GM19438 (cell line): ENCODE measurements around the gene FAM133A.

Experiments used
- ATAC-seq: cut with Tn5 transposase; IDR thresholded peaks from one replicate; pipeline ENCODE4 v1.9.1; 2021; ENCODE audit warnings: low read depth; ENCODE audit not compliant: unreplicated experiment

The FAM133A gene

DNA sequence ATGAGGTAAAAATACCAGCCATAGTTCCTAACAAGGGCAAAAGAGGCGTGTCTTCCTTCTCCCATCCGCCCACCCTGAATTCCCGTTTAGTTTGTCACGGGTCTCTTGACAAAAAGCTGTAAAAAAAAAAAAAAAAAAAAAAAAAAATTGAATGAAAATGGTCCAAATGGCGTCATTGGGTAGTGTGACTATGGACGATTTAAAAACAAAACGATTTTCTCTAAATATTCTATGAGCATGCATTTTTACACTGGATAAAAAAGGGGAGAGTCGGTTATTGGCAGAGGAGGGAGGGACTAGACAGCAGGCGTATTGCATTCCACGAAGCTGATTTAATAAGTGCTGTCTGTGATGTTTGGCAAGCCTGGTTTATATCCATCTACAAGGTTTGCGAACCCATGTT is at the start of gene FAM133A:
TSS of gene FAM133A (plus strand) at position 338 of the 403 bp plus-strand sequence. CDS start 35,214 bp downstream, outside the sequence.
- ATAC-seq, result no peak

DNA sequence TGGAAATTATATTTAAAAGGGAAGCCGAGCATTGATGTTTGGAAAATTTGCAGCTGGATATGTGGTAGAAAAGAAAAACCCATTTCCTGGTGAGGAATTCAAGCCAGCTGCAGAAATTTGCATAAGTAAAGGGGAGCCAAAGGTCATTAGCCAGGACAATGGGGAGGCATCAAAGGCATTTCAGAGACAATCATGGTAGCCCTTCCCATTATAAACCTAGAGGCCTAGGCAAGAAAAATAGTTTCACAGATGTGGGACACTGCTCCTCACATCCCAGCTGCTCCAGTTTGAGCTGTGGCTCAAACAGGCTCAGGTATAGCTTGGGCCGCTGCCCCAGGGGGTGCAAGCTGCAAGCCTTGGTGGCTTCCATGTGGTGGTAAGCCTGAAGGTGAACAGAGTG is 36.4 kb upstream of the FAM133A start:
- no peak for ATAC-seq

DNA sequence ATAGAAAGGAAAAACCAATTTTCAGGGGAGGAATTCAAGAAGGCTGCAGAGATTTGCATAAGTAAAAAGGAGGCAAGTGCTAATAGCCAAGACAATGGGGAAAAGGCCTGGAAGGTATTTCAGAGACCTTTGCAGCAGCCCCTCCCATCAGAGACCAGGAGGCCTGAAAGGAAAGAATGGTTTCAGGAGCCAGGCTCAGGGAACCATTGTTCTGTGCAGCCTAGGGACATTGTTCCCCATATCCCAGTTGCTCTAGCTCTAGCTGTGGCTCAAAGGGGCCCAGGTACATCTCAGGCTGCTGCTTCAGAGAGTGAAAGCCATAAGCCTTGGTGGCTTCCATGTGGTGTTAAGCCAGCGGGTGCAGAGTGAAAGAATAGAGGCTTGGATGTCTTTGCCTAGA is 24.6 kb upstream of the FAM133A start:
- no peak for ATAC-seq

DNA sequence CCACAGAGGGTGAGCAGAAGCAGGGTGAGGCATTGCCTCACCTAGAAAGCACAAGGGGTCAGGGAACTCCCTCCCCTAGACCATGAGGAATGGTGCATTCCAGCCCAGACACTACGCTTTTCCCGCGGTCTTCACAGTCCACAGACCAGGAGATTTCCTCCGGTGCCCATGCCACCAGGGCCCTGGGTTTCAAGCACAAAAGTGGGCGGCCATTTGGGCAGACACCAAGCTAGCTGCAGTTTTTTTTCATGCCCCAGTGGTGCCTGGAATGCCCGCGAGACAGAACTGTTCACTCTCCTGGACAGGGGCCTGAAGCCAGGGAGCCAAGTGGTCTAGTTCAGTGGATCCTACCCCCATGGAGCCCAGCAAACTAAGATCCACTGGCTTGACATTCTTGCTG is 13.4 kb upstream of the FAM133A start:
- no peak for ATAC-seq

DNA sequence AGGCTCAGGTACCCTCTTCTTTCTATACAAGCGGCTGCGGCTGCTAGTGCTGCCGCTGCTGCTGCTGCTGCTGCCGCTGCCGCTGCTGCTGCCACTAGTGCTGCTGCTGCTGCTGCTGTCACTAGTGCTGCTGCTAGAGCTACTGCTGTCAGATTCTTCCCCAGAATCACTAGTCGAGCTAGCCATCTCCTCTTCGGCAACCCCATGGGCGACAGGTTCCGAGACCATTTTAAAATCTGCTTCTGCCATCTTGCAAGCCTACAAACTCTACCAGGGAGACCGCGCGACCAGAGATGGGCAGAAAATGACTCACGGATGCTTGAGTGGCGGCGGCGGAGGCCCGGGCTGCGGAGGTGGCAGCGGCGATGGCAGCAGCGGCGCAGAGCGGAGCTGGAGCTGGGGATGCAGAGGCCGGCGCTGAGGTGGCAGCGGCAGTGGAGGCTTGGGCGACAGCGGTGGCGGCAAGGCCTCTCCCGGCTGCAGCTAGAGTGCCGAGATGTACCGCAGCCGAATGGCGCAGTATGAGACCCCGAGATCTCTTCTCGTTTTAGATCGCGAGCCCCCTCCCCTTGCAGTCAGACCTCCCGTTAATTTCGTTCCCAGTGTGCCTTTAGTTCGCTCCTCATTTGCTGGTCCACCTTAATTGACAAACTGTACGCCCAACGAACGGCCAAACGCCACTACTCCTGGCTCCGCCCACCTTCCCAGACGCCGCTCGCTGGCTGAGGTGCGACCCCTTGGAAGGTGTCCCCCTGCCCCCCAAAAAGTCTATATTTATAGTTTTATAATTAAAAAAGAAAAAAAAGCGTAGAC is 744 bp upstream of the FAM133A start, which contains the start of gene NAP1L3:
TSS of gene NAP1L3 (minus strand) at position 523 of the 813 bp plus-strand sequence. CDS start at position 249, 274 bp downstream.
- no peak for ATAC-seq

DNA sequence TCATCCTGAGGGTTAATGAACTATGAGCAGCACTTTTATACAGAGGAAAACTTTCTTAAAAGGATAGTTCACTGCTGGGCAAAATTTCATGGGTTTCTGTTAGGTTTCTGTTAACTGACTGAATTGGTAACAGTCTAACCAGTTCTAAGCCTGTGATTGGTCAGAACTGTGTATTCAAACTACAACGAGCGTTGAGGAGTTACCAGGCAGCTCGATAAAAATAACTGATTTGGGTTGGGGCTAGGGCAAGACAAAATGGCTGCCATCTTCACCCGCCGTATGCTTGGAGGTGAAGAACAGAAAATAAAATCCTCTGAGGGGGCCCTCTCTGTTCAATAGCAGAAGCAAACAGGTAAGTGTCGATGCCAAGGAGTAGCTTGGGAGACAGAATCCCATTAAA is 22.0 kb downstream of the FAM133A start:
- no peak for ATAC-seq

DNA sequence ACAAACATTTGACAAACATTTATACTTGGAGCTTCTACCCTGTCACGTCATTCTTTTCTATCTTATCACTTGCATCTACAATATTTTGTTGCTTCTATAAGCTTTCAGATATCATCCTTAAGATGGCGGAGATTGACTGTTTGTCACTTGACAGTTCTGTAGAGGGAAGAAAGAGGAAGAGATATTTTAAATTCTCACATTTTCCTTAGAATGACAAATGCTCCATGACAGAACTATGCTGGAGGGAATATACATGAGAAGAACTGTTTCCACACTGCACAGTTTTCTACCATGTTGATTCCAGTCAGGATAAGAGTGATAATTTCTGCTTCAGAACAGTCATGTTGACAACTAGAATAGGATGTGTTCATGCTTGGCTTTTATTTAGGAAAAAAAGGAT is 29.7 kb downstream of the FAM133A start:
- ATAC-seq, result no peak

DNA sequence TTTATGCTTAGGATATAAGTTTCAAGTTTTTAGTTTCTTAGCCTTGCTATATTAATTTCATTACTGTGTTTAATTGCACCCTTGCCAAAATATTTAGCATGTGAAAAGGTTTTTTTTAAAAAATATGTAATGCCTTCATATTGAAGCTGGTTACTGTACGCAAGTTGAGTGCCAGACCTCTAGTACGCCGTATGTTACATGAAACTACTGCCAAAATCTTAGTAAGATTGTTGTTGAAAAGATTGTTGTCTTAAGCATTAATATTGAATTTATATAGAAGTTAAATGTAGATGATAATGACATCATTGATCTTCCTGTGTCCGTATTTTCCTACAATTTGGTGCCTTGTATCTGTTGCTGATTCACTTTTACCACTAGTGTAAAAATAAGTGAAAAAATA is 37.1 kb downstream of the FAM133A start:
- ATAC-seq, result no peak

DNA sequence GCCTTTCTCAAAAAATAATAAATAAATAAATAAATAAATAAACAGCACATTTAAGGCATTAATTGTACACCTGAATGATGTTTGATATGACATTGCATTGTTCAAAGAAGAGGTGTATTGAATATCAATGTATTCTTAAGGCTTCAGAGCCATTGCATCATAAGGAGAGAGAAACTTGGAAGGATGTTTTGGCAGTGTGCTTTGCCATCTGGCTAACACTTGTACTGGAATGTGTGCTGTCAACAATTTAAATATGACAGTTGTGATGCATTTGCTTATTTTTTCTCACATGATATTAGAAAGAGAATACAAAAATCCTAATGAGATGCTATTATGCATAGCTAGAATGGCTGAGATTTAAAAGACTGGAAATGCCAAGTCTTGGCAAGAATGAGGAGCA is 67.8 kb downstream of the FAM133A start:
- ATAC-seq, result no peak

DNA sequence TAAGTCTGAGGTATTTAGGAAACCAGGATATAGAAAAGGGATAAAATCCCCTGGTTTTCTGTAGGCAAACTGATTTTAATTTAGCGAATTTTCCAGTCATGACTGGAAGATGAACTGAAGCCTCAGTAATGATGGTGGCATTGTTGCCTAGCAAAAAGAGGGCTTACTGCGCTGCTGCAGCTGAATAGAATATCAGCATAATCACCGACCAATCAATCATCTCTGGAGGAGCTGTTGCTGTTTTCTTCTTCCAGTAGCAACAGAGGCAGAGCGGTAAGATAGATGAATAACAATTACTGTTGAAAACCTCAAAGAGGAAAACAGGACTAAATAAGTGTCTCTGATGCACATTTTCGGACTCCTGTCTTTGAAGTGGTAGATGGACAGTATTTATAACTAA is 86.2 kb downstream of the FAM133A start:
- ATAC-seq, result no peak
